Adipocyte (in vitro differentiated cells): ENCODE results near the gene C4orf50.
"Not testable (repeated sequence)": the region's sequence is repeated elsewhere in the genome, so short reads cannot be mapped to it uniquely, and the experiment has no call there.

Source experiments
- DNase-seq: peaks from one replicate; pipeline ENCODE4 v3.0.0-alpha.2; 2015; ENCODE audit warnings: low read depth
- H3K27me3 ChIP-seq: replicated peaks from 2 replicates; pipeline ENCODE4 v1.7.0; 2013; ENCODE audit warnings: mild to moderate bottlenecking, low read length, moderate library complexity; ENCODE audit not compliant: control insufficient read depth, insufficient read depth
- H3K36me3 ChIP-seq: 2 replicates; pipeline ENCODE4 v1.7.0; 2013; ENCODE audit warnings: low read length, mild to moderate bottlenecking, moderate library complexity; ENCODE audit not compliant: control insufficient read depth, insufficient read depth, severe bottlenecking
- H3K4me1 ChIP-seq: 2 replicates; pipeline ENCODE4 v1.7.0; 2013; ENCODE audit warnings: mild to moderate bottlenecking, low read length, moderate library complexity; ENCODE audit not compliant: control insufficient read depth, insufficient read depth
- H3K4me3 ChIP-seq: 2 replicates; pipeline ENCODE4 v1.7.0; 2013; ENCODE audit warnings: mild to moderate bottlenecking, low read length, moderate library complexity
- H3K9ac ChIP-seq: 2 replicates; pipeline ENCODE4 v1.7.0; 2013; ENCODE audit warnings: mild to moderate bottlenecking, low read length, moderate library complexity
- H3K9me3 ChIP-seq: 2 replicates; pipeline ENCODE4 v1.7.0; 2013; ENCODE audit warnings: mild to moderate bottlenecking, low read length, moderate library complexity; ENCODE audit not compliant: control insufficient read depth

The C4orf50 gene

DNA sequence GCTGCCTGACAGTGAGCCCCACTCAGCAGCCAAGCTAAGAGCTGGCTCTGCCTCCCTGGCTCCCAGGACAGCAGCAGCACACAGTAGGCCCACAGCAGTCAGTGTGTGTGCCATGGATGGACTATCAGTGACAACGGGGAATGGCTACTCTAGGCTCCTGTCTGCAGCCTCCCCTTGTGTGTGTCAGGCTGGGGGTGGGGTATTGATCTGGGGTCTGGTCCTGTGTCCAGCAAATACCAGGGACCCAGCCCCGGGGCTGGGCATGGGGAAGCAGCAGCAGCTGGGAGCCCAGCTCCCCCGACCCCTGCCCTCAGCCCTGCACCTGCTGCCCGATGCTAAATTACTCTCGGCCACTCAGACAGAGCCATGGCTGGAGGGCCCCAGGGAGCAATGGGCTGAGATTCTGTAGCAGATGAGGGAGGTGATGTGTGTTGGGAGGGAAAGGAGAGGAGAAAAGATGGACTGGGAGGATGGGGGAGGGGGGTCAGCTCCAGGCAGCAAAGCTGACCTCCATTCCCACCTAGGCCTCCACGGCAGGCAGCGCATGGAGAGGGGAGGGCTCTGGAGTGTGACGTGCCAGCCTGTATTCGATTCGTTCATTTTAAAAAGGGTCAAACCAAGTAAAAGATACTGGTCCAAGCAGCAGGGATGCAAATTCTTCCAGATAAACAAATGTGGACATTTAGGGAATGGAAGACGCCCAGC, 64.0 kb downstream of the C4orf50 start:
- H3K27me3 ChIP-seq, result peaks cover 61% of the 10 kb centered on the region
- no peaks in the 10 kb centered on the region for H3K9me3 ChIP-seq
- no peak overlapping the region for H3K4me3 ChIP-seq
- no peak for DNase-seq
- H3K4me1 ChIP-seq, result no peaks in the 10 kb centered on the region
- H3K36me3 ChIP-seq, result no peaks in the 10 kb centered on the region
- H3K9ac ChIP-seq, result no peak overlapping the region

DNA sequence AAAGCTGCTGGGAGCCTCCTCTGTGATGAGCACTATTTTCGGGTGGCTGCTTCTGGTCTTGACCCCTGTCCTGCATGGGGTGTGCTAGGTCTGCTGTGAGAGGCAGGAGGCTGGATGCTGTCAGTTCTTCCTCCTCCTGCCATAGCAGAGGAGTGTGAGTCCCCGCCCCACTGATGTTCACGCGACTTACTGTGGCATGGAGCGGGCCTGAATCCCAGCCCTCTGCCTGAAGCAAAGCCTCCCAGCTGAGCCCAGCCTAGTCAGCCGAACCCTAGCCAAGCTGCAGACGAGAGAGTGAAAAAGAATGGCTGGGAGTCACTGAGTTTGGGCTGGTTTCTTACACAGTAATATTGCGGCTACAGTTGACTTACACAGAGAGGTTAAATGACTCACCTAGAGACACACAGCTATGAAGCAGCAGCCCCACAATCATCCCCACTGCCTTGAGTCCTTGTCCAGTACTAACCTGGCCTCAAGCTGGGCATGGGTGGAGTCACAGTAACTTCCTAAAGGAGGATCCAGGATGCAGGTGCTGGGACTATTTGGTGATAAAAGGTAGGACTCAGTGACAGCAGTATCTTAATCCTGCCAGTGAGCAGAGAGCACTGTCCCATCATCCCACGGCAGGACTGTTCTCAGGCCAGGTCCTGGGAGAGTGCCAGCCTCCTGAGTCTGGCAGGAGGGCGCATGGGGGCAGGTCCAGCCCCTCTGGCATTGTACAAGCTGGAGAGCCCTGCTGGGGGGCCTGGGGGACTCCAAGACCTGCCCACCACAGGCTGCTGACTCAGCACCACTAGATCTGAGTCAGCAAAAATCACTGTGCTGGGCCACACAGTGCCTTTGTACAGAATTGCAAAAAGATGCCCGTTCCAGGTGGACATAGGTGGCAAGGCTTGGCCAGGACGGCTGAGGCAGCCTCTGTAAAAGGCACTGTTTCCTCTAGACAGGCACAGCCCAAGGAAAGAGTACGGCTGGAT, 65.0 kb downstream of the C4orf50 start:
- no peak for DNase-seq
- H3K9ac ChIP-seq, result no peak overlapping the region
- H3K9me3 ChIP-seq, result no peaks in the 10 kb centered on the region
- H3K4me1 ChIP-seq, result no peaks in the 10 kb centered on the region
- no peak overlapping the region for H3K4me3 ChIP-seq
- peaks cover 55% of the 10 kb centered on the region for H3K27me3 ChIP-seq
- no peaks in the 10 kb centered on the region for H3K36me3 ChIP-seq

DNA sequence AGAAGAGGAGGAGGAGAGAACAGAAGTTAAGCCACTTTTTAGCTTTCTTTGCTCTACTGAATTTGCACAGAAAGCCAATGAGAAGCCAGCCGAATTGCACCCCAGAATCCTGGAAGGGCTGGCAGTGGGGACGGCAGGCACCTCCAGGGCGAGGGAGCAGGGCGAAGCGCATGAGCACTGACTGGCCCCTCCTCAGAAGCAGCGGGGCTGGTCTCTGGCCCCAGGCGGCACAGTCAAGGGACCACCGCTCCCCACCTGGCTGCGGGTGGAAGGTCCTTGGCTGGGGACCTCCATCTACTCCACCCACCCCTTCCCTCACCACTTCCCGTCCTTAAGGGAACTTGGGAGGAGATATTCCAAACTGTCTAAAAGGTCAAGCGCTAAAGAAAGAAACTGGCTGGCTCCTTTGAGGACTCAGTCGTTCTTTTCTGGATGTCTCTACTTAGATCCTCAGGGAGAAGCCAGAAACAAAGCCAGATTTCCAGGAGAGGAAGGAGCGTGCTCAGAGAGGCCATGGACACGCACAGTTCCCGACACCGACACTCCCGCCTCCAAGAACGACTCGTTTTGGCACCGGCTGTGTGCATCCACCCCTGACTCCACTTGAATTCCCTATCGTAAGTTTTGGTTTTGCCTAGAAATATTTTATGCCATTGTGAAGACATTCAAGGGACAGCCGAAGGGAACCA, 65.8 kb downstream of the C4orf50 start:
- H3K4me1 ChIP-seq, result no peaks in the 10 kb centered on the region
- no peaks in the 10 kb centered on the region for H3K36me3 ChIP-seq
- no peak for DNase-seq
- peaks cover 1% of the 10 kb centered on the region for H3K9me3 ChIP-seq
- H3K4me3 ChIP-seq, result no peak overlapping the region
- H3K27me3 ChIP-seq, result peaks cover 54% of the 10 kb centered on the region
- H3K9ac ChIP-seq, result no peak overlapping the region

DNA sequence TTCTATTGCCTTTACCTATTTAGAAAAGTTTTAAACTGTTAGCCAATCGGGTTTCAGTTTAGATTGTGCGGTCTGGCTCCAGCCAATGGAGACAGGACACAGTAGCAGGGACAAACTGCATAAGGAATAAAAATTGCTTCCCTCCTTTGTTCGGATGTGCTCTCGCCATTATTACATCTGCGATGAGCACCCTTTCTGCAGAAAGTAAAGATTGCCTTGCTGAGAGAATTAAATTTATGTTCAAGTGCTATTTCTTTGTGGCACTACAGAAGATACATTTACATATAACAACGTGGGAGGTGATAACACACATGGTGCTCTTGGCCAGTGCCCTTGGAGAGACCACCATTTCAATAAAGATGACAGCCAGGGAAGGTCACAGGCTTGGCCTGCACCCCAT, 71.6 kb downstream of the C4orf50 start:
- not testable (repeated sequence) for H3K36me3 ChIP-seq, H3K9ac ChIP-seq, H3K4me1 ChIP-seq, H3K4me3 ChIP-seq, DNase-seq
- H3K9me3 ChIP-seq, result peaks cover 17% of the 10 kb centered on the region
- peaks cover 21% of the 10 kb centered on the region for H3K27me3 ChIP-seq

DNA sequence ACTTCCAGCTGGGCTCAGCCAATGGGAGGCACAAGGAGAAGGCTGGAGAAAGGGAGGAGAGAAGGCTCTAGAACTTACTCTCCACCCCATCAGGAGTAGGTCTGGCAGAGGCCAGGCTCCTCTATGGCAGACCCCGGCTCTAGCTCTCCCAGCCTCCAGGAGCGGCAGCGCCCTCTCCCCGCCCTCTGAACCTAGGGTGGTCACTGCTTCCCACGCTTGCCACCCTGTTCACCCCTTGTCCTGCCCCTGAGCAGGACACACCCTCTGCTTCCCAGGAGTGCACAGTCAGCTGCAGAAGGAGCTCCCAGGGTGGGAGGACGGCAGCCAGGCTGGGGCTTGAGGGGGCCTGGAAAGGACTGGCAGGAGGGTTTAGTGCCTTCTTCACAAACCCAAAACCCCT, 72.3 kb downstream of the C4orf50 start:
- Histone ChIP-seq H3K4me3 (no peak overlapping the region), H3K36me3 (no peaks in the 10 kb centered on the region), H3K4me1 (no peaks in the 10 kb centered on the region), H3K9ac (no peak overlapping the region), H3K27me3 (peaks cover 18% of the 10 kb centered on the region), H3K9me3 (peaks cover 18% of the 10 kb centered on the region)
- no peak for DNase-seq

DNA sequence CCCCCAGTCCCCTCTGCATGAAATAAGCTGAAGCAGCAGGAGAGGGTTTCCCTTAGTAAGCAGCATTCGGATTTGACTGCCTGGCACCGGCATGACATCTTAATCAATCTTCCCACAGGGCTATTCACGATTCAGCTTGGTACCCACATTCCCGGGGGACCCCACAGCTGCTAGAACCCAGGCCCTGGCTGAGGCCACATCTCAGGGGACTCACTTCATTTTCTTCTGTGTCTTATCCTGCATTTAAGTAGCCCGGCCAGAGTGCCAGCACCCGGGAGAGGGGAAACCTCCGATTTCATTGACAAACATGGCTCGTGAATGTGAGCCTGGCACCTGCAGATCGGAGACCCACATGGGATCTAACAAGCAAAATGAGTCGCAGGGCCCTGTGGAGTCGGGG, 73.1 kb downstream of the C4orf50 start:
- Histone ChIP-seq H3K4me3 (no peak overlapping the region), H3K9ac (no peak overlapping the region), H3K9me3 (peaks cover 24% of the 10 kb centered on the region), H3K27me3 (peaks cover 18% of the 10 kb centered on the region), H3K36me3 (no peaks in the 10 kb centered on the region), H3K4me1 (no peaks in the 10 kb centered on the region)
- DNase-seq, result no peak

DNA sequence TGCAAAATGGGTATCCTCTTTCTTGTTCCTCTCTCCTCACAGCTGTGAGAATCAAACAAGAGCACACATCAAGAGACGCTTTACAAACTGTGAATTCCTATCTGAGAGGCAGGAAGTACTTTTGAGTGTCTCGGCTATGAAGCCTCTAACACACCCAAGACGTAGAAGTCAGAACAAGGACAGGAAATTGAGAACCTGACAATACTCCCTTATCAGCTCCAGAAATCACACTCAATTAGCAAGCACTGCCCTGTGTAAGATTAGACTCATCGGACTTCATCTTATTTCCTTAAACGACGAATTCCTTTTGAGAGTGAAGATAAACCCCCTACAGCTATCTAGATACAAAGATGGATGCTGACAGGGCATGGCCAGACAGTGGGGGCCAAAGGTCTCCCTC, 74.7 kb downstream of the C4orf50 start:
- Histone ChIP-seq H3K4me3 (no peak overlapping the region), H3K9ac (no peak overlapping the region), H3K9me3 (peaks cover 24% of the 10 kb centered on the region), H3K4me1 (no peaks in the 10 kb centered on the region), H3K27me3 (peaks cover 13% of the 10 kb centered on the region), H3K36me3 (no peaks in the 10 kb centered on the region)
- no peak for DNase-seq

DNA sequence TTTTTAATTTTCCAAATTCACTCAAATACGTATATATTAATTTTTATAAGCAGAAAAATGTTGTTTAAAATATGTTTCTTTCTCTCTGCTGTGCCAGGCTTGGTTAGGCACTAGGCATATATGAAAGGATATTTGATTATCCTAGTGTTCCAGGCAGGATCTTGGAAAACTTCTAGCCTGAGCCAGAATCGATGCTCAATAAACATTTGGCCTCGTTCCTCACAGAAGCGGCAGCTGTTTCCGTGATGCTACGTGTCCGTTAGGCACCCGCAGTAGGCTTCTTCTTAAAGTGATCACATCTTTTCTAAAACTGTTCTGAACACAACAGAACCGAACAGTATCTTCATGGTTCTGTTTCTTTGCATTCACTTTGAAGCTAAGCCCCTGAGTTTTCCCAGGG, 75.3 kb downstream of the C4orf50 start:
- Histone ChIP-seq H3K36me3 (no peaks in the 10 kb centered on the region), H3K9me3 (peaks cover 24% of the 10 kb centered on the region), H3K4me3 (no peak overlapping the region), H3K27me3 (peaks cover 13% of the 10 kb centered on the region), H3K4me1 (no peaks in the 10 kb centered on the region), H3K9ac (no peak overlapping the region)
- no peak for DNase-seq

DNA sequence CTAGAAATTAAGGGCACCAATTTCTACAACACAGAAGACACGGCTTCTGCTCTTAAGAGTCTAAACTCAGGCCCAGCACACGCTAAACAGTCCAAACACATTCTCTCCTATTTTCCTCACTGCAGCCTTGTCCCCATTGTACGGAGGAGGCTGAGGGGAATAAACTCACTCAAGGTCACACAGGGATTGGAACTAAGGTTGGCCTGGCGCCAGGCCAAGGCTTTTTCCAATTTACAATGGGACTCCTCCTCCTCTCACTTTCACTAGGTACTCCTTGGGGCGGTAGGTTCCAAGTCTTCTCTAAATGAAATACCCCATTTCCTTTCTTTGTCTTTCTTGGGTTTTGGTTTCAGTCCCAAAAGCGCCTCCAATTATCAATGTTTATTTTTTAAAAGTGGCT, 76.6 kb downstream of the C4orf50 start:
- Histone ChIP-seq H3K9me3 (peaks cover 14% of the 10 kb centered on the region), H3K36me3 (no peaks in the 10 kb centered on the region), H3K4me3 (no peak overlapping the region), H3K4me1 (no peaks in the 10 kb centered on the region), H3K27me3 (peaks cover 13% of the 10 kb centered on the region), H3K9ac (no peak overlapping the region)
- DNase-seq, result no peak

DNA sequence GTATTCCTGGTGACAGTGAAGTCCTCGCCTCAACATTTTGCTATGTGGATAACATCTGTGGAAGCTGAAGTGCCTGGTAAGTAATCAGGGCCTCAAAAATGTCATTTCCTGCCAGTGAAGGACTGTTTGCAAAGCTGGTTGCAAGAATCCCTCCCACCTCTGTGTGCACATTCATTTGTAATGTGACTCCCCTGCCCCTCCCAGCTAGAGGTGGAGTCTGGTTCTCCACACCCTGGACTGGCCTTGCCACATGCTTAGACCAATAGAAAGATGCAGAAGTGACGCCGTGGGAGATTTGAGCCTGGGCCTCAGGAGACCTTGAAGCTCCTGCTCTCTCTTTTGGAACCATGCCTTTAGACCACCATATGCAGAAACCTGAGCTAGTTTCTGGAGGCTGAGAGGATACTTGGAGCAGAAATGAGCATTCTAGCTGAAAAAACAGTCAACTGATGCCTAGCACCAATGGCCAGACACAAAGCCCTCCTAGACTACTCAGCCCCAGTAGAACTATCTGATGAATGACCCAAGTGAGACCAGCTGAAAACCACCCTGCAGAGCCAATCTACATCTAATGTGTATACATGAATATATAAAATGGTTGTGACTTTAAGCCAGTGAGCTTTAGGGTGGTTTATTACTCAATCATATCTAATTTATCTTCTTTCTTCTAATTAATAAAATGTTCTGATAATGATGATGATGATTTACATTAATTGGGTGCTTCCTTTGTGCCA, 77.6 kb downstream of the C4orf50 start:
- Histone ChIP-seq H3K4me1 (no peaks in the 10 kb centered on the region), H3K4me3 (no peak overlapping the region), H3K36me3 (no peaks in the 10 kb centered on the region), H3K9me3 (peaks cover 7% of the 10 kb centered on the region), H3K9ac (no peak overlapping the region), H3K27me3 (peaks cover 13% of the 10 kb centered on the region)
- no peak for DNase-seq
